GM12878 (cell line): ENCODE measurements around the gene GTF2IRD1. TPM values are rescaled to one million over a fixed set of nuclear protein-coding genes. Genes with fewer than 3 reads are reported as not detected.

Source experiments
- ATAC-seq: fragments of 200-7000 bp; cut with Tn5 transposase; 3 replicates; pipeline ENCODE4 v1.9.1; 2020; ENCODE audit warnings: mild to moderate bottlenecking, moderate library complexity
- BruUV-seq: library from RNA; stranded (reverse); fragments of 400-500 nt; replicated peaks from 2 replicates; lab custom pipeline; 2021; lab: Mats Ljungman, UMichigan
- CTCF ChIA-PET: fragments of 300-600 bp; sonication (Branson Sonifier 250); formaldehyde crosslinking; extraction: SDS; loops from one replicate; lab custom pipeline; 2021; ENCODE audit warnings: inconsistent platforms; lab: Yijun Ruan, JAX
- POLR2A ChIA-PET: fragments of 350-600 bp; formaldehyde crosslinking; extraction: SDS; loops from one replicate; lab custom pipeline; 2021; ENCODE audit warnings: inconsistent platforms; lab: Charles Lee
- RAD21 ChIA-PET: fragments of 300-600 bp; sonication (Branson Sonifier 250); formaldehyde crosslinking; loops from one replicate; lab custom pipeline; 2023; ENCODE audit warnings: antibody characterized with exemption; ENCODE audit not compliant: unreplicated experiment; lab: Charles Lee
- SMC1A ChIA-PET: fragments of 300-600 bp; sonication (Branson Sonifier 250); formaldehyde crosslinking; loops from one replicate; lab custom pipeline; 2023; ENCODE audit not compliant: unreplicated experiment, uncharacterized antibody; lab: Charles Lee
- DNase-seq: peaks from one replicate; pipeline ENCODE4 v3.0.0-alpha.2; 2011; ENCODE audit warnings: low read depth, low spot score
- FAIRE-seq: peaks from 3 replicates; lab custom pipeline; 2011; peaks lifted over from hg19 to GRCh38; lab: Jason Lieb, UNC
- H2AFZ ChIP-seq: 2 replicates; pipeline ENCODE4 v1.6.0; 2011; ENCODE audit warnings: low read depth, low read length, control low read depth; ENCODE audit not compliant: control insufficient read depth
- H3K27ac ChIP-seq: 2 replicates; pipeline ENCODE4 v1.5.1; 2011; ENCODE audit warnings: control low read depth; ENCODE audit not compliant: control insufficient read depth, insufficient read depth
- H3K27me3 ChIP-seq, 2 experiments: replicated peaks in 1 of 2; 2 replicates each; pipeline versions ENCODE4 v1.6.0 to v1.6.1; 2011; ENCODE audit warnings: low read length in 1 of 2; ENCODE audit not compliant: control insufficient read depth in 2 of 2, insufficient read depth in 2 of 2
- H3K36me3 ChIP-seq, 2 experiments: 2 replicates each; pipeline ENCODE4 v1.5.1; 2011; ENCODE audit warnings: low read length in 1 of 2; ENCODE audit not compliant: control insufficient read depth in 2 of 2, insufficient read depth in 2 of 2
- H3K4me1 ChIP-seq: 2 replicates; pipeline ENCODE4 v1.6.1; 2011; ENCODE audit warnings: mild to moderate bottlenecking, low read length, moderate library complexity, mixed read lengths; ENCODE audit not compliant: control insufficient read depth, insufficient read depth
- H3K4me2 ChIP-seq: 2 replicates; pipeline ENCODE4 v1.6.0; 2011; ENCODE audit warnings: control low read depth; ENCODE audit not compliant: control insufficient read depth, insufficient read depth
- H3K4me3 ChIP-seq: fragments of 200-600 bp; sonication (generic); 2 replicates; pipeline ENCODE4 v1.5.1; 2016
- H3K79me2 ChIP-seq: 2 replicates; pipeline ENCODE4 v1.6.0; 2011; ENCODE audit warnings: low read length; ENCODE audit not compliant: control insufficient read depth, insufficient read depth
- H3K9ac ChIP-seq: 2 replicates; pipeline ENCODE4 v1.8.0; 2011; ENCODE audit warnings: low read length, control low read depth, mixed read lengths; ENCODE audit not compliant: control insufficient read depth, insufficient read depth
- H3K9me3 ChIP-seq: replicated peaks from 3 replicates; pipeline ENCODE4 v1.5.1; 2011; ENCODE audit warnings: mild to moderate bottlenecking, low read length; ENCODE audit not compliant: control insufficient read depth, insufficient read depth
- H4K20me1 ChIP-seq: 2 replicates; pipeline ENCODE4 v1.6.0; 2011; ENCODE audit not compliant: control insufficient read depth, insufficient read depth
- CBX5 ChIP-seq: sonication (generic); IDR thresholded peaks from 2 replicates; pipeline ENCODE4 v1.6.1; 2016; ENCODE audit warnings: low read depth, moderate library complexity, mild to moderate bottlenecking, inconsistent platforms
- CEBPB ChIP-seq, 2 experiments: fragments of 150-350 bp in 1 of 2; IDR thresholded peaks; 2 replicates each; pipeline ENCODE4 v1.6.1; 2012 to 2014; ENCODE audit warnings: low read depth in 2 of 2, low read length in 2 of 2, borderline replicate concordance in 1 of 2, inconsistent platforms in 1 of 2
- CHD2 ChIP-seq: IDR thresholded peaks from 2 replicates; pipeline ENCODE4 v1.6.1; 2011; ENCODE audit warnings: low read depth, low read length, improper control_type of control experiment, borderline replicate concordance
- FOXK2 ChIP-seq: fragments of 450-650 bp; IDR thresholded peaks from 2 replicates; pipeline ENCODE4 v1.6.1; 2017; ENCODE audit warnings: mild to moderate bottlenecking, moderate library complexity
- HCFC1 ChIP-seq: fragments of 150-350 bp; IDR thresholded peaks from 2 replicates; pipeline ENCODE4 v1.6.1; 2014; ENCODE audit warnings: low read length
- MYB ChIP-seq: fragments of 150-350 bp; IDR thresholded peaks from 2 replicates; pipeline ENCODE4 v1.6.1; 2014; ENCODE audit warnings: mild to moderate bottlenecking, low read depth, low read length, borderline replicate concordance
- NBN ChIP-seq: fragments of 450-650 bp; IDR thresholded peaks from 2 replicates; pipeline ENCODE4 v1.6.1; 2016
- NFIC ChIP-seq: IDR thresholded peaks from 2 replicates; pipeline ENCODE4 v1.6.1; 2012; ENCODE audit warnings: low read depth, mild to moderate bottlenecking, inconsistent platforms, low read length, moderate library complexity
- NR2C2 ChIP-seq: IDR thresholded peaks from 2 replicates; pipeline ENCODE4 v1.6.1; 2011; ENCODE audit warnings: borderline replicate concordance, low read depth; ENCODE audit not compliant: control insufficient read depth, insufficient read length
- NR2F1 ChIP-seq: fragments of 450-650 bp; conservative IDR thresholded peaks from 2 replicates; pipeline ENCODE4 v1.6.1; 2017; ENCODE audit warnings: mild to moderate bottlenecking
- NRF1 ChIP-seq: conservative IDR thresholded peaks from 2 replicates; pipeline ENCODE4 v1.6.1; 2011; ENCODE audit warnings: mild to moderate bottlenecking, low read depth, low read length, improper control_type of control experiment
- POLR2AphosphoS2 ChIP-seq: IDR thresholded peaks from 2 replicates; pipeline ENCODE4 v1.6.1; 2011; ENCODE audit warnings: low read depth, mild to moderate bottlenecking, low read length, improper control_type of control experiment, moderate library complexity
- RB1 ChIP-seq: fragments of 450-650 bp; formaldehyde crosslinking; IDR thresholded peaks from 2 replicates; pipeline ENCODE4 v1.6.1; 2017; ENCODE audit warnings: mild to moderate bottlenecking, borderline replicate concordance
- SMC3 ChIP-seq: IDR thresholded peaks from 2 replicates; pipeline ENCODE4 v1.6.1; 2011; ENCODE audit warnings: low read length, improper control_type of control experiment, borderline replicate concordance
- SP1 ChIP-seq: IDR thresholded peaks from one replicate; pipeline ENCODE4 v1.6.1; 2011; ENCODE audit warnings: low read depth, low read length
- ZNF217 ChIP-seq: fragments of 450-650 bp; IDR thresholded peaks from 2 replicates; pipeline ENCODE4 v1.6.1; 2017; ENCODE audit warnings: antibody characterized with exemption, mild to moderate bottlenecking
- WGBS: methylation state at CpG from one replicate; pipeline ENCODE4 v1.1.6; 2016; ENCODE audit warnings: low lambda C conversion rate; ENCODE audit not compliant: insufficient replicate concordance, insufficient coverage; ENCODE audit errors: missing lambda C conversion rate; 5-methylcytosine and 5-hydroxymethylcytosine counted together
- in situ Hi-C: fragments of 300-500 bp; cut with MboI; formaldehyde crosslinking; loops from 9 replicates; pipeline ENCODE4 v1.14.3; 2018; ENCODE audit warnings: mixed read lengths
- intact Hi-C: fragments of 100-400 bp; cut with micrococcal nuclease; formaldehyde crosslinking; loops from one replicate; pipeline ENCODE4 v1.14.2; 2022; ENCODE audit not compliant: unreplicated experiment
- polyA plus RNA-seq, 11 experiments: library from polyadenylated mRNA; depleted of rRNA in 4 of 11; unstranded in 6 of 11; stranded (reverse) in 5 of 11; fragments of >200 nt; fragmentation: Nextera tagmentation in 4 of 11; fragmentation: Illumina TruSeq in 1 of 11; extraction: Ambion mirVana in 4 of 11; extraction: Trizol in 1 of 11; gene quantifications; 1 replicate in 1 of 11; 2 replicates in 10 of 11; pipeline versions ENCODE4 v1.2.1 to v1.2.3, GENCODE V29; 2011 to 2016; ENCODE audit warnings: inconsistent platforms in 2 of 11, missing spikeins in 2 of 11, low read depth in 1 of 11
- total RNA-seq, 4 experiments: library from RNA; depleted of rRNA in 3 of 4; stranded (reverse); fragments of >200 nt in 3 of 4; fragmentation: Illumina TruSeq in 1 of 4; extraction: Trizol in 1 of 4; gene quantifications; 2 replicates each; pipeline versions ENCODE4 v1.2.1 to v1.2.3, GENCODE V29; 2013 to 2021
- TF ChIP-seq, protein P1 (sequence below): fragments of 450-650 bp; IDR thresholded peaks from 2 replicates; pipeline ENCODE4 v1.6.1; 2017; ENCODE audit warnings: low read depth, mild to moderate bottlenecking, moderate library complexity
- TF ChIP-seq, protein P2 (sequence below): IDR thresholded peaks from 2 replicates; pipeline ENCODE4 v1.6.1; 2011; ENCODE audit warnings: low read depth, low read length, improper control_type of control experiment, borderline replicate concordance
- TF ChIP-seq, protein P3 (sequence below): fragments of 450-650 bp; IDR thresholded peaks from 2 replicates; pipeline ENCODE4 v1.6.1; 2017; ENCODE audit warnings: borderline replicate concordance
- TF ChIP-seq, protein P4 (sequence below): IDR thresholded peaks from 2 replicates; pipeline ENCODE4 v1.6.1; 2011; ENCODE audit warnings: borderline replicate concordance, low read depth, mild to moderate bottlenecking, moderate library complexity, mixed read lengths, low read length; ENCODE audit not compliant: insufficient read depth; ENCODE audit errors: extremely low read length

GTF2IRD1 gene
- total and polyA plus RNA-seq, 10 of the 15 experiments (the other 5 are each of a cell fraction or from before 2014, with no cell fraction given): 0.48 to 3.0 (median 1.3) TPM

DNA sequence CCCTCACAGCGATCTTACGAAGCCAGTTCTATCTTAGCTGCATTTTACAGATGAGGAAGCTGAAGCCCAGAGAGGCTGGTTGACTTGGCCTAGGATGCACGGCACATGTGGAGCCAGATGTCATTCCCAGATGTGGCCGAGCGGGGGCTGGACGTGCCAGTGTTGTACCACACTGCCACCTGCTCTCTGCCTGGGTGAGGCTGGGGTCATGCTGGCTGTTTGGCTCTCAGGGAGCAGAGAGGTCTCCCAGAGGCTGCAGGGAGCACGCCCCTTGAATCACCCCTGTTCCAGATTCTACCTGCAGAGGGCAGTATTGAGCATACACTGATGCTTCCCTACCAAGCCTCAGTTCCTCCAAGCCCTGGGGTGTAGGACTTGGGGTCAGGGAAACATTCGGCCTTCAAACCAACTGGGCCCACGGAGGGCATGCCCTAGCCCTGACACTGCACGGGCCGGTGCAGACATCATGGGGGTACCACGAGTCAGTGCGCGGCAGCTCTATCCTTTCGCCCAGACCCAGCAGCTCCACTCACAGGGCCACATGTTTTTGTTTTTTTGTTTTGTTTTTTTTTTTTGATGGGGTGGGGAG is 3.8 kb upstream of the GTF2IRD1 start:
- FAIRE-seq (peak; percentile 71), DNase-seq (peak; percentile 20), ATAC-seq (peak; percentile 82)
- ChIA-PET RAD21 (interaction anchor here (0.9 to 1.7 kb wide), 5 partner anchors 8 to 118 kb away, joined by 3 to 18 read pairs (median 3); no protein-coding TSS in a partner anchor), POLR2A (no interaction called here), SMC1A (interaction anchor here (1.0 to 2.5 kb wide), 3 partner anchors 13 to 116 kb away, joined by 3 to 18 read pairs (median 3); no protein-coding TSS in a partner anchor), CTCF (interaction anchor here (0.6 to 7.4 kb wide), 19 partner anchors 9 to 1939 kb away, joined by 3 to 61 read pairs (median 3); no protein-coding TSS in a partner anchor)
- intact Hi-C loops (loop anchor here (1.0 to 10.0 kb wide), 2 partner anchors 116 to 215 kb away; no protein-coding TSS in a partner anchor), in situ Hi-C loops (loop anchor here (25.0 kb wide), 1 partner anchor 112 kb away; no protein-coding TSS in a partner anchor)
- Histone ChIP-seq H3K4me1 (peaks cover 5% of the 10 kb centered on the region), H3K4me3 (no peak overlapping the region), H3K79me2 (no peaks in the 10 kb centered on the region), H4K20me1 (peaks cover 2% of the 10 kb centered on the region; the same call in 1 of the 2 replicates), H3K36me3 (no peaks in the 10 kb centered on the region), H3K27ac (no peak overlapping the region), H2AFZ (no peak overlapping the region), H3K9me3 (no peaks in the 10 kb centered on the region; the same call in 2 of the 3 replicates), H3K27me3 (no peaks in the 10 kb centered on the region), H3K9ac (no peak overlapping the region), H3K4me2 (no peak overlapping the region)
- 37% methylated on average over 15 of the region's 15 CpGs for WGBS
- BruUV-seq: no TSS peak
- TF ChIP-seq SMC3 (peak; percentile 63; the same call in 1 of the 2 replicates), CBX5 (no peak), HCFC1 (no peak), NFIC (no peak), CEBPB (IDR thresholded peaks at IDR 0.05; ENCODE audit: borderline replicate concordance in 1 of 2, low read depth in 2 of 2, low read length in 2 of 2) (no peak), NBN (no peak), NRF1 (no peak), FOXK2 (no peak), MYB (no peak), CHD2 (no peak), ZNF217 (0 out of 2 replicates have a peak, but pooled peaks have one; percentile 11), SP1 (no peak), RB1 (0 out of 2 replicates have a peak, but pooled peaks have one; percentile 38), NR2F1 (0 out of 2 replicates have a peak, but pooled peaks have one; percentile 31), POLR2AphosphoS2 (no peak), NR2C2 (no peak)
- TF ChIP-seq, protein P1, sequence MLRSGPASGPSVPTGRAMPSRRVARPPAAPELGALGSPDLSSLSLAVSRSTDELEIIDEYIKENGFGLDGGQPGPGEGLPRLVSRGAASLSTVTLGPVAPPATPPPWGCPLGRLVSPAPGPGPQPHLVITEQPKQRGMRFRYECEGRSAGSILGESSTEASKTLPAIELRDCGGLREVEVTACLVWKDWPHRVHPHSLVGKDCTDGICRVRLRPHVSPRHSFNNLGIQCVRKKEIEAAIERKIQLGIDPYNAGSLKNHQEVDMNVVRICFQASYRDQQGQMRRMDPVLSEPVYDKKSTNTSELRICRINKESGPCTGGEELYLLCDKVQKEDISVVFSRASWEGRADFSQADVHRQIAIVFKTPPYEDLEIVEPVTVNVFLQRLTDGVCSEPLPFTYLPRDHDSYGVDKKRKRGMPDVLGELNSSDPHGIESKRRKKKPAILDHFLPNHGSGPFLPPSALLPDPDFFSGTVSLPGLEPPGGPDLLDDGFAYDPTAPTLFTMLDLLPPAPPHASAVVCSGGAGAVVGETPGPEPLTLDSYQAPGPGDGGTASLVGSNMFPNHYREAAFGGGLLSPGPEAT: no peak
- TF ChIP-seq, protein P2, sequence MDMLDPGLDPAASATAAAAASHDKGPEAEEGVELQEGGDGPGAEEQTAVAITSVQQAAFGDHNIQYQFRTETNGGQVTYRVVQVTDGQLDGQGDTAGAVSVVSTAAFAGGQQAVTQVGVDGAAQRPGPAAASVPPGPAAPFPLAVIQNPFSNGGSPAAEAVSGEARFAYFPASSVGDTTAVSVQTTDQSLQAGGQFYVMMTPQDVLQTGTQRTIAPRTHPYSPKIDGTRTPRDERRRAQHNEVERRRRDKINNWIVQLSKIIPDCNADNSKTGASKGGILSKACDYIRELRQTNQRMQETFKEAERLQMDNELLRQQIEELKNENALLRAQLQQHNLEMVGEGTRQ: no peak
- TF ChIP-seq, protein P3, sequence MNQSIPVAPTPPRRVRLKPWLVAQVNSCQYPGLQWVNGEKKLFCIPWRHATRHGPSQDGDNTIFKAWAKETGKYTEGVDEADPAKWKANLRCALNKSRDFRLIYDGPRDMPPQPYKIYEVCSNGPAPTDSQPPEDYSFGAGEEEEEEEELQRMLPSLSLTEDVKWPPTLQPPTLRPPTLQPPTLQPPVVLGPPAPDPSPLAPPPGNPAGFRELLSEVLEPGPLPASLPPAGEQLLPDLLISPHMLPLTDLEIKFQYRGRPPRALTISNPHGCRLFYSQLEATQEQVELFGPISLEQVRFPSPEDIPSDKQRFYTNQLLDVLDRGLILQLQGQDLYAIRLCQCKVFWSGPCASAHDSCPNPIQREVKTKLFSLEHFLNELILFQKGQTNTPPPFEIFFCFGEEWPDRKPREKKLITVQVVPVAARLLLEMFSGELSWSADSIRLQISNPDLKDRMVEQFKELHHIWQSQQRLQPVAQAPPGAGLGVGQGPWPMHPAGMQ: no peak
- TF ChIP-seq, protein P4, sequence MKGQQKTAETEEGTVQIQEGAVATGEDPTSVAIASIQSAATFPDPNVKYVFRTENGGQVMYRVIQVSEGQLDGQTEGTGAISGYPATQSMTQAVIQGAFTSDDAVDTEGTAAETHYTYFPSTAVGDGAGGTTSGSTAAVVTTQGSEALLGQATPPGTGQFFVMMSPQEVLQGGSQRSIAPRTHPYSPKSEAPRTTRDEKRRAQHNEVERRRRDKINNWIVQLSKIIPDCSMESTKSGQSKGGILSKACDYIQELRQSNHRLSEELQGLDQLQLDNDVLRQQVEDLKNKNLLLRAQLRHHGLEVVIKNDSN: no peak
